Activated T-cell treated with anti-CD3 and anti-CD28 coated beads for 1 hour (primary cell): Measurements from ENCODE around the gene ZNF777.

Experiments
- DNase-seq: peaks from one replicate; pipeline ENCODE4 v3.0.0-alpha.2; 2020; ENCODE audit warnings: low read depth

ZNF777 gene

GRCh38 chr7:149476791-149477190, 15.9 kb upstream of the ZNF777 start:
- no peak for DNase-seq

- no peak for DNase-seq
Measured at GRCh38 chr7:149475121-149476045, 14.5 kb upstream of the ZNF777 start.

- DNase-seq, result no peak
Measured at GRCh38 chr7:149474309-149475120, 13.7 kb upstream of the ZNF777 start.

- DNase-seq, result no peak
Measured at GRCh38 chr7:149473251-149473650, 12.4 kb upstream of the ZNF777 start.

GRCh38 chr7:149471289-149471953, 10.6 kb upstream of the ZNF777 start:
- no peak for DNase-seq

GRCh38 chr7:149469806-149470205, 8.9 kb upstream of the ZNF777 start:
- no peak for DNase-seq

- no peak for DNase-seq
Measured at GRCh38 chr7:149468208-149468607, 7.3 kb upstream of the ZNF777 start.

- no peak for DNase-seq
Measured at GRCh38 chr7:149467321-149467859, 6.5 kb upstream of the ZNF777 start.

GRCh38 chr7:149466364-149466763, 5.5 kb upstream of the ZNF777 start:
- no peak for DNase-seq

GRCh38 chr7:149463500-149464161, 2.8 kb upstream of the ZNF777 start:
- DNase-seq, result no peak

GRCh38 chr7:149462101-149462520, 1.2 kb upstream of the ZNF777 start:
- no peak for DNase-seq

GRCh38 chr7:149459540-149460452, 1.1 kb downstream of the ZNF777 start:
- no peak for DNase-seq

GRCh38 chr7:149459201-149459539, 1.7 kb downstream of the ZNF777 start:
- DNase-seq, result no peak

GRCh38 chr7:149458235-149458634, 2.6 kb downstream of the ZNF777 start:
- no peak for DNase-seq

- DNase-seq, result no peak
Measured at GRCh38 chr7:149457766-149458165, 3.1 kb downstream of the ZNF777 start.

GRCh38 chr7:149456506-149457421, 4.1 kb downstream of the ZNF777 start:
- DNase-seq, result no peak

GRCh38 chr7:149455175-149455950, 5.5 kb downstream of the ZNF777 start:
- no peak for DNase-seq

- no peak for DNase-seq
Measured at GRCh38 chr7:149454750-149455149, 6.1 kb downstream of the ZNF777 start.

- no peak for DNase-seq
Measured at GRCh38 chr7:149454006-149454405, 6.9 kb downstream of the ZNF777 start.
